ENCODE data around the gene ADGRL3. TPM values are rescaled to one million over a fixed set of nuclear protein-coding genes. Genes with fewer than 3 reads are reported as not detected.

The ADGRL3 gene
- total RNA-seq, 1 donor = under 0.01 TPM

GRCh38 chr4:61772126-61772525 is 572.0 kb downstream of the ADGRL3 start:
- TF ChIP-seq CTCF (IDR thresholded peaks at IDR 0.05; ENCODE audit: insufficient read depth, low read length) = no peak
- DNase-seq (ENCODE audit: low read depth) = no peak

GRCh38 chr4:61773655-61774245 is 573.6 kb downstream of the ADGRL3 start:
- no peak overlapping the region for H3K4me3 ChIP-seq (ENCODE audit: low read depth, low read length)
- DNase-seq (ENCODE audit: low read depth) = no peak
- no peak for TF ChIP-seq CTCF (IDR thresholded peaks at IDR 0.05; ENCODE audit: insufficient read depth, low read length)

More at GRCh38 chr4:61772126-61772525, 572.0 kb downstream of the ADGRL3 start:
- no peak overlapping the region for H3K4me3 ChIP-seq (ENCODE audit: low read depth, low read length)

GRCh38 chr4:61782133-61782532 is 582.0 kb downstream of the ADGRL3 start:
- no peak for TF ChIP-seq CTCF (IDR thresholded peaks at IDR 0.05; ENCODE audit: insufficient read depth, low read length)
- H3K4me3 ChIP-seq (ENCODE audit: low read depth, low read length) = no peak overlapping the region
- no peak for DNase-seq (ENCODE audit: low read depth)

- no peak for TF ChIP-seq CTCF (IDR thresholded peaks at IDR 0.05; ENCODE audit: insufficient read depth, low read length)
- DNase-seq (ENCODE audit: low read depth) = no peak
- H3K4me3 ChIP-seq (ENCODE audit: low read depth, low read length) = no peak overlapping the region
These were observed 582.9 kb downstream of the ADGRL3 start for GRCh38 chr4:61783050-61783449.

GRCh38 chr4:61785761-61786160 is 585.6 kb downstream of the ADGRL3 start:
- DNase-seq (ENCODE audit: low read depth) = no peak
- TF ChIP-seq CTCF (IDR thresholded peaks at IDR 0.05; ENCODE audit: insufficient read depth, low read length) = no peak
- H3K4me3 ChIP-seq (ENCODE audit: low read depth, low read length) = no peak overlapping the region

- no peak for DNase-seq (ENCODE audit: low read depth)
- no peak for TF ChIP-seq CTCF (IDR thresholded peaks at IDR 0.05; ENCODE audit: insufficient read depth, low read length)
- H3K4me3 ChIP-seq (ENCODE audit: low read depth, low read length) = no peak overlapping the region
These were observed 586.1 kb downstream of the ADGRL3 start for GRCh38 chr4:61786211-61786610.

- no peak for DNase-seq (ENCODE audit: low read depth)
- H3K4me3 ChIP-seq (ENCODE audit: low read depth, low read length) = no peak overlapping the region
- TF ChIP-seq CTCF (IDR thresholded peaks at IDR 0.05; ENCODE audit: insufficient read depth, low read length) = no peak
These were observed 595.9 kb downstream of the ADGRL3 start for GRCh38 chr4:61795998-61796397.
